Measurements from ENCODE around the gene SKAP2.

SKAP2 gene

GRCh38 chr7:26864309-26865093, at the start of gene SKAP2:
Gene SKAP2, minus strand, starts transcription at chr7:26864590. Its CDS starts 161 bp downstream, at chr7:26864429.
- peak; percentile 100 for DNase-seq (ENCODE audit: low read depth)

GRCh38 chr7:26912933-26913536, 48.6 kb upstream of the SKAP2 start:
- no peak for DNase-seq (ENCODE audit: low read depth)

- DNase-seq (ENCODE audit: low read depth), result no peak
These were observed 47.9 kb upstream of the SKAP2 start for GRCh38 chr7:26912338-26912737.

GRCh38 chr7:26910221-26910620, 45.8 kb upstream of the SKAP2 start:
- peak; percentile 61 for DNase-seq (ENCODE audit: low read depth)

- no peak for DNase-seq (ENCODE audit: low read depth)
These were observed 35.9 kb upstream of the SKAP2 start for GRCh38 chr7:26900251-26900650.

- no peak for DNase-seq (ENCODE audit: low read depth)
These were observed 35.1 kb upstream of the SKAP2 start for GRCh38 chr7:26899519-26899918.

GRCh38 chr7:26898891-26899290, 34.5 kb upstream of the SKAP2 start:
- no peak for DNase-seq (ENCODE audit: low read depth)

GRCh38 chr7:26897928-26898327, 33.5 kb upstream of the SKAP2 start:
- no peak for DNase-seq (ENCODE audit: low read depth)

- peak; percentile 60 for DNase-seq (ENCODE audit: low read depth)
These were observed 27.3 kb upstream of the SKAP2 start for GRCh38 chr7:26891400-26892350.

GRCh38 chr7:26880852-26881251, 16.5 kb upstream of the SKAP2 start:
- no peak for DNase-seq (ENCODE audit: low read depth)

GRCh38 chr7:26879671-26880070, 15.3 kb upstream of the SKAP2 start:
- no peak for DNase-seq (ENCODE audit: low read depth)

- DNase-seq (ENCODE audit: low read depth), result peak; percentile 29
These were observed 4.6 kb upstream of the SKAP2 start for GRCh38 chr7:26868841-26869495.

GRCh38 chr7:26865094-26865388, 651 bp upstream of the SKAP2 start:
- no peak for DNase-seq (ENCODE audit: low read depth)

- DNase-seq (ENCODE audit: low read depth), result peak; percentile 35
These were observed 677 bp downstream of the SKAP2 start for GRCh38 chr7:26863518-26864308.

- no peak for DNase-seq (ENCODE audit: low read depth)
These were observed 1.6 kb downstream of the SKAP2 start for GRCh38 chr7:26862834-26863233.

- DNase-seq (ENCODE audit: low read depth), result no peak
These were observed 3.3 kb downstream of the SKAP2 start for GRCh38 chr7:26861050-26861449.

GRCh38 chr7:26860361-26860760, 4.0 kb downstream of the SKAP2 start:
- peak; percentile 16 for DNase-seq (ENCODE audit: low read depth)

- DNase-seq (ENCODE audit: low read depth), result no peak
These were observed 4.7 kb downstream of the SKAP2 start for GRCh38 chr7:26859720-26860119.

GRCh38 chr7:26858735-26859134, 5.7 kb downstream of the SKAP2 start:
- no peak for DNase-seq (ENCODE audit: low read depth)

- DNase-seq (ENCODE audit: low read depth), result no peak
These were observed 6.1 kb downstream of the SKAP2 start for GRCh38 chr7:26858241-26858715.
